K562 (cell line): ENCODE measurements around the gene CTNNBL1.

ENCODE experiments used
- CTCF ChIP-seq, 3 experiments: IDR thresholded peaks in 2 of 3; conservative IDR thresholded peaks in 1 of 3; 2 replicates each; pipeline ENCODE4 v1.5.1; 2011 to 2012; ENCODE audit warnings: low read length in 3 of 3, mild to moderate bottlenecking in 3 of 3, control low read depth in 2 of 3, improper control_type of control experiment in 1 of 3, inconsistent platforms in 1 of 3, low read depth in 1 of 3, mixed read lengths in 1 of 3, moderate library complexity in 1 of 3; ENCODE audit not compliant: insufficient read depth in 2 of 3
- E2F5 ChIP-seq: sonication (generic); formaldehyde crosslinking; IDR thresholded peaks from 2 replicates; pipeline ENCODE4 v1.8.0; 2022; ENCODE audit warnings: mild to moderate bottlenecking, missing genetic modification reagents
- TF ChIP-seq, protein P1 (sequence below): fragments of 250-450 bp; sonication (Bioruptor Pico); IDR thresholded peaks from 2 replicates; pipeline ENCODE4 v1.8.0; 2021; ENCODE audit warnings: mild to moderate bottlenecking, moderate library complexity
- TF ChIP-seq, protein P2 (sequence below): sonication (generic); formaldehyde crosslinking; IDR thresholded peaks from 2 replicates; pipeline ENCODE4 v1.8.1; 2023; ENCODE audit warnings: mild to moderate bottlenecking, missing genetic modification reagents
- TF ChIP-seq, protein P3 (sequence below), 2 experiments: fragments of 450-650 bp; formaldehyde crosslinking in 1 of 2; IDR thresholded peaks; 2 replicates each; pipeline versions ENCODE4 v1.4.0 to v1.6.1; 2014 to 2020; ENCODE audit warnings: mild to moderate bottlenecking in 2 of 2, borderline replicate concordance in 1 of 2, low read depth in 1 of 2

- TF ChIP-seq, protein P1, sequence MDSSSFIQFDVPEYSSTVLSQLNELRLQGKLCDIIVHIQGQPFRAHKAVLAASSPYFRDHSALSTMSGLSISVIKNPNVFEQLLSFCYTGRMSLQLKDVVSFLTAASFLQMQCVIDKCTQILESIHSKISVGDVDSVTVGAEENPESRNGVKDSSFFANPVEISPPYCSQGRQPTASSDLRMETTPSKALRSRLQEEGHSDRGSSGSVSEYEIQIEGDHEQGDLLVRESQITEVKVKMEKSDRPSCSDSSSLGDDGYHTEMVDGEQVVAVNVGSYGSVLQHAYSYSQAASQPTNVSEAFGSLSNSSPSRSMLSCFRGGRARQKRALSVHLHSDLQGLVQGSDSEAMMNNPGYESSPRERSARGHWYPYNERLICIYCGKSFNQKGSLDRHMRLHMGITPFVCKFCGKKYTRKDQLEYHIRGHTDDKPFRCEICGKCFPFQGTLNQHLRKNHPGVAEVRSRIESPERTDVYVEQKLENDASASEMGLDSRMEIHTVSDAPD (CRISPR knock-in tag), result no peak
- TF ChIP-seq, protein P2, sequence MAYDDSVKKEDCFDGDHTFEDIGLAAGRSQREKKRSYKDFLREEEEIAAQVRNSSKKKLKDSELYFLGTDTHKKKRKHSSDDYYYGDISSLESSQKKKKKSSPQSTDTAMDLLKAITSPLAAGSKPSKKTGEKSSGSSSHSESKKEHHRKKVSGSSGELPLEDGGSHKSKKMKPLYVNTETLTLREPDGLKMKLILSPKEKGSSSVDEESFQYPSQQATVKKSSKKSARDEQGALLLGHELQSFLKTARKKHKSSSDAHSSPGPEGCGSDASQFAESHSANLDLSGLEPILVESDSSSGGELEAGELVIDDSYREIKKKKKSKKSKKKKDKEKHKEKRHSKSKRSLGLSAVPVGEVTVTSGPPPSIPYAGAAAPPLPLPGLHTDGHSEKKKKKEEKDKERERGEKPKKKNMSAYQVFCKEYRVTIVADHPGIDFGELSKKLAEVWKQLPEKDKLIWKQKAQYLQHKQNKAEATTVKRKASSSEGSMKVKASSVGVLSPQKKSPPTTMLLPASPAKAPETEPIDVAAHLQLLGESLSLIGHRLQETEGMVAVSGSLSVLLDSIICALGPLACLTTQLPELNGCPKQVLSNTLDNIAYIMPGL (CRISPR knock-in tag), result no peak
- TF ChIP-seq, protein P3, sequence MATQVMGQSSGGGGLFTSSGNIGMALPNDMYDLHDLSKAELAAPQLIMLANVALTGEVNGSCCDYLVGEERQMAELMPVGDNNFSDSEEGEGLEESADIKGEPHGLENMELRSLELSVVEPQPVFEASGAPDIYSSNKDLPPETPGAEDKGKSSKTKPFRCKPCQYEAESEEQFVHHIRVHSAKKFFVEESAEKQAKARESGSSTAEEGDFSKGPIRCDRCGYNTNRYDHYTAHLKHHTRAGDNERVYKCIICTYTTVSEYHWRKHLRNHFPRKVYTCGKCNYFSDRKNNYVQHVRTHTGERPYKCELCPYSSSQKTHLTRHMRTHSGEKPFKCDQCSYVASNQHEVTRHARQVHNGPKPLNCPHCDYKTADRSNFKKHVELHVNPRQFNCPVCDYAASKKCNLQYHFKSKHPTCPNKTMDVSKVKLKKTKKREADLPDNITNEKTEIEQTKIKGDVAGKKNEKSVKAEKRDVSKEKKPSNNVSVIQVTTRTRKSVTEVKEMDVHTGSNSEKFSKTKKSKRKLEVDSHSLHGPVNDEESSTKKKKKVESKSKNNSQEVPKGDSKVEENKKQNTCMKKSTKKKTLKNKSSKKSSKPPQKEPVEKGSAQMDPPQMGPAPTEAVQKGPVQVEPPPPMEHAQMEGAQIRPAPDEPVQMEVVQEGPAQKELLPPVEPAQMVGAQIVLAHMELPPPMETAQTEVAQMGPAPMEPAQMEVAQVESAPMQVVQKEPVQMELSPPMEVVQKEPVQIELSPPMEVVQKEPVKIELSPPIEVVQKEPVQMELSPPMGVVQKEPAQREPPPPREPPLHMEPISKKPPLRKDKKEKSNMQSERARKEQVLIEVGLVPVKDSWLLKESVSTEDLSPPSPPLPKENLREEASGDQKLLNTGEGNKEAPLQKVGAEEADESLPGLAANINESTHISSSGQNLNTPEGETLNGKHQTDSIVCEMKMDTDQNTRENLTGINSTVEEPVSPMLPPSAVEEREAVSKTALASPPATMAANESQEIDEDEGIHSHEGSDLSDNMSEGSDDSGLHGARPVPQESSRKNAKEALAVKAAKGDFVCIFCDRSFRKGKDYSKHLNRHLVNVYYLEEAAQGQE (IDR thresholded peaks at IDR 0.05; ENCODE audit: borderline replicate concordance), result no peak
- TF ChIP-seq, protein P3 (CRISPR knock-in tag; IDR thresholded peaks at IDR 0.05; ENCODE audit: low read depth), result no peak
- TF ChIP-seq E2F5, result no peak
- TF ChIP-seq CTCF (IDR thresholded peaks at IDR 0.05 in 2 of 3, conservative IDR thresholded peaks at IDR 0.05 in 1 of 3; ENCODE audit: insufficient read depth in 2 of 3, low read depth in 1 of 3, low read length in 3 of 3), result peak; percentile 28 to 40 (median 38); a peak in 5 of 6 replicates
Observed at GRCh38 chr20:37758332-37758731, 64.5 kb downstream of the CTNNBL1 start.
